HG03439 (cell line): ENCODE data around the gene ZBTB24.

Source experiments
- ATAC-seq: cut with Tn5 transposase; IDR thresholded peaks from one replicate; pipeline ENCODE4 v1.9.1; 2021; ENCODE audit warnings: mild to moderate bottlenecking, moderate library complexity; ENCODE audit not compliant: unreplicated experiment

Gene ZBTB24

GRCh38 chr6:109453594-109454495 lies 29.2 kb downstream of the ZBTB24 start:
- ATAC-seq, result no peak

DNA sequence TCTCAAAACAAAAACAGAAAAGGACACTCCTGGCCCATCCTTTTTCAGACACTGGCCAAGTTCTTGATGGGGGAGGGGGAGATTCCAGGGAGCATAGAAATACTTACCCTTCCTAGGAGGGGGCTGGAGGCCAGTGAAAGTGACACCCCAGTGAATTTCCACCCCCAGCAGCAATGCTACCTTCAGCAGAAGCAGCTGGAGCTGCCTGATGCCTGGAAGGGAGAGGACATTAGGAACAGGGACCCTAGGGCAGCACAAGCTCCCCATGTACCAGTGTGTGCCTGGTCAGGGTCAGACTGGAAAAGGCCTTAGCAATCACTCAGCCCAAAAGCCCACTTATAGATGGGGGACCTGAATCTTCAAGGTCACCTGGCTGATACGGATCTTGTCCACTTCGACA lies 29.9 kb downstream of the ZBTB24 start:
- no peak for ATAC-seq

GRCh38 chr6:109452181-109452580 lies 30.8 kb downstream of the ZBTB24 start:
- ATAC-seq, result no peak

DNA sequence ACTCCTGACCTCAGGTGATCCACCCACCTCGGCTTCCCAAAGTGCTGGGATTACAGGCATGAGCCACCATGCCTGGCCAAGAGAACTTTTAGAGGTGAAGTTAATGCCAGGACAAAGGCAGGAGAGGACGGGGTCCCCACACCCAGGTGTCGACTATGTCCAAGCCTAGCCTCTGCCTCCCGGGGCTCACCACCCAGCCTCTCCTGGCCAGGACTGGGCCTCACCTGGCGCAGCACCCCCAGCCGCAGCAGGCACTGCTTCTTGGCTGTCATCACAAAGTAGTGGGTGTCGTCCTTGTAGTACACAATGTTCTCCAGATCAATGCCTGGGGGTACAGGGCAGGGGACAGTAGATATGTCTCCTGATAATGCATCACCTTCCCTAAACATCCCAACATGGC lies 31.6 kb downstream of the ZBTB24 start:
- ATAC-seq, result no peak

- no peak for ATAC-seq
Observed at GRCh38 chr6:109450801-109451200, 32.2 kb downstream of the ZBTB24 start.

DNA sequence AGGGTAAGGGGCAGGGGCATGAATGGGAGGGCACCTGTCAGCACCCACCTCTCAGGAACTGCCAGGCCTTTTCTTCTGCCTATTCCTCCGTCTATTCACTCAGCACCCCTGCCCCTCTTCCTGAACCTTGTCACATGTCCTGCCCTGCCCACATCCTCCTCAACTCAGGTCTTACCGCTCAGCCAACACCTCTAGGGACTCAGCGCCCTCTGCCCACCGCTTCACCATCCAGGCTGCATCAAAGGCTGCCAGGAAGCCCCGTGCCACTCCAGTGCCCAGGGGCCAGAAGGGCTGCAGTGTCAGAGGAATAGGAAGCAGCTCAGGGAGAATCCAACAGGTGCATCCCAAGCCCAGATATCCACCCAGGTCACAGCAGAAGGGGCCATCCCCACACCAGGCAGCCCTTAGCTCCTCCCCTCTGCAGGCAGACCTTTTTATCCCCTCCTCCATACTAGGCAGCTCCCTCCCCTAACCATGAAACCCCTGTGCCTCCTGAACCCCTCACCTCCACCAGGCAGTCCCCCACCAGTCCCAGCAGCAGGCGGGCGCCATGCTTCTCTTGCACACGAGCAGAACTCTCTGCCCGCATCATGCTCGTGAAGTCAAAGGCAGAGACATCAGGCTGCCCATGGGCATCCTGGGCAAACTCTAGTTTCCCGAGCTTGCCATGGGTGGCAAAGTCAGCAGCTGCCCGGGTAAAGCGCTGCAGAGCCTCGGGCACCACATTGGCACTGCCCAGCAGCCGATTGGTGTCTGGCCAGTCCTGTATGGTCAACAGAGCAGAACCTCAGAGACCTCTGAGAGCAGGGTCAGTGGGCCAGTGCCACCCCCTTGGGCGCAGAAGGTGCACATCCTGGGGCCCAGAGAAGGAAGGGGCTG lies 33.0 kb downstream of the ZBTB24 start:
- ATAC-seq, result no peak

DNA sequence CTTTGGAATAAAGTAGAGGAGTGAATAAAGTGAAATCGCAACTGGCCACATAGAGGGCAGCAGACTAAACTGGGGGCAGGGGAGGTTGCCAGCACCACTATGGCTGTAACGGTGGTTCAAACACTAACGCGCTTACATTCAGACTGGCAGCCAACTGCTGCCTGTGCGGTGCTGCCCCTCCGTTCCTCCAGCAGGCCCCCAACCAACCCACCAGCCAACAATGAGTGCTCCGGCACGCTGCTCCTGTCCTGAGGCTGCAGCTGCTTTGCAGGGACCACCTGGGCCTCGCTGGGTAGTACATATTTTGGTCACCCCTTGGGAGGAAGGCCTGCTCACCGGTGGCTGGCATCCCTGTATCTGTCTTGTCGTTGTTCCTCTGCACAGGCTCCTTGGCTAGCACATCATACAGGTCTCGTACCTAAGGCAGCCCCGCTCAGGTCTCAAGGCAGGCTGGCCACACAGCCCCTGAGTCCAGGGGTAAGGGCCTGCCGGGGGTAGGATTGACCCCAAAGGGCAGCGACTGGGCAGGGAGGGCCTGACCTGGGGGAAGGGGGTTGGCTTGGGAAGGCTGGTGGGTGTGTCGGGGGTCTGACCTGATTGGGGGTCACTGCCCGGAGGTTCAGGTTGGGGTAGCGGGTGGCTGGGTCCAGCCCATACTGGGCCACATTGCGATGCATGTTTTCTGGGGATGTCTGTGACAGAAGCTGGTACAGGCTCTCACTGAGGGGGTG lies 33.8 kb downstream of the ZBTB24 start:
- no peak for ATAC-seq

GRCh38 chr6:109448615-109449014 lies 34.4 kb downstream of the ZBTB24 start:
- no peak for ATAC-seq

- ATAC-seq, result no peak
Observed at GRCh38 chr6:109447878-109448555, 35.0 kb downstream of the ZBTB24 start.

- no peak for ATAC-seq
Observed at GRCh38 chr6:109447087-109447486, 35.9 kb downstream of the ZBTB24 start.

DNA sequence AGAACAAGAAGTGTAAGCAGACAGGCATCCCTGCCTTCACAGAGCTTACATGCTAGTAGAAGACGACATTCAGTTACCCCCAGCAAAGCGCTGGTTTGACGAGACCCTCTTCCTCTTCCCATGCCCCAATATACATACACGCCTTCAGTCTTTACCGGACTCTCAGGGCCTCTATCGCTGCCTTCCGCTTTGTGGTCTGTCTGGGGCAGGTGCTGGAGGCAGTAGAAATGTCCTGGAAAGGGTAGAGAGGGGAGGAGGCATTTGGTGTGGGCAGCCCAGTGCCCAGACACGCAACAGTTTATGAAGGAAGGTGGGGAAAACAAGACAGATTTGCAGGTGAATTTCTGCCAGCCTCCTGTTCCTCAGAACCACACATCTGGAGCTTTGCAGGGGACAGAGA lies 36.5 kb downstream of the ZBTB24 start:
- no peak for ATAC-seq

DNA sequence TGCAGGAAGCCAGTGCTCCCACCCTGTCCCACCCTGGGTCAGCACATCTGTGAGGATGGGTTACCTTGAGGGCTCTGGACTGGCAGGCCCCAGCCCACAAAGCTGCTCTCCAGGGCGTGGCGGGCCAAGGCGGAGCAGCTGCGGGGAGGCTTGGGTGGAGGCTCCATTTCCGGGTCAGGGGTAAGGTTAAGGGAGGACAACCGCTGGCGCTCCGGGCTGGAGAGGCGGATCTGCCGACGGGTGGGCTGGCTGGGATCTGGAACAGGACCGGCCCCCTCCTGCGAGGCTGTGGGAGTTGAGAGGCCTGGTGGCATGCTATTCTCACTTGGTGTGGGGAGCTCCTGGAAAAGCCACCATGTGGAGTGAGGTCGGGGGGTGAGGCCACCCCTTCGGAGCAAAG lies 36.9 kb downstream of the ZBTB24 start:
- ATAC-seq, result no peak

GRCh38 chr6:109445382-109445781 lies 37.6 kb downstream of the ZBTB24 start:
- no peak for ATAC-seq

GRCh38 chr6:109443425-109443950 lies 39.5 kb downstream of the ZBTB24 start:
- no peak for ATAC-seq

DNA sequence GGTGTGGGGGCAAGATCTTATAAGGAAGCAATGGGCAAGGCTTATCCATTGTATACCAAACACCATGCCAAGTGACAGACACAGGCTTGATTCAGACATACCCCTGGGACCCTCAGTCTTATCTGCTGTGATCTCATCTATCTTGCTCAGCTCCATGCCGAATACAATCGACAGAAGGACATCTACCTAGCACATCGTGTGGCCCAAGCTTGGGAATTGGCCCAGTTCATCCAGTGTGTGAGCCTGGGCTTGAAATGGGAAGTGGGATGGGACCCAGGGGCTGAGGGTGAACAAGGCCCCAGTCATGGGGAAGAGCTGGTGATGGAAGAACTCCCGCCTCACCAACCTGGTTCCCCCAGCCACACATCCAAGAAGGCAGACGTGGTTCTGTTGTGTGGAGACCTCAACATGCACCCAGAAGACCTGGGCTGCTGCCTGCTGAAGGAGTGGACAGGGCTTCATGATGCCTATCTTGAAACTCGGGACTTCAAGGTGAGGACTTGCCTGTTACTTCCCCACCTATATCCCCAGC lies 40.6 kb downstream of the ZBTB24 start:
- ATAC-seq, result no peak

GRCh38 chr6:109441069-109441816 lies 41.8 kb downstream of the ZBTB24 start:
- ATAC-seq, result peak; percentile 16

- peak; percentile 93 for ATAC-seq
Observed at GRCh38 chr6:109440331-109441068, 42.5 kb downstream of the ZBTB24 start, which contains the start of the genes PPIL6 and SMPD2. Gene PPIL6 (minus strand): TSS chr6:109440628. CDS start chr6:109440590, 38 bp downstream. Gene SMPD2 (plus strand): TSS chr6:109440724. CDS start chr6:109441122, 398 bp downstream.

GRCh38 chr6:109436041-109436440 lies 47.0 kb downstream of the ZBTB24 start:
- no peak for ATAC-seq
